Measurements from ENCODE around the gene IFI27L1.

IFI27L1 gene

GRCh38 chr14:94097091-94097490 is 16.0 kb downstream of the IFI27L1 start:
- no peak overlapping the region for H3K4me3 ChIP-seq (ENCODE audit: low read length, poor library complexity, severe bottlenecking)
- H3K9ac ChIP-seq (ENCODE audit: low read depth, low read length, poor library complexity, severe bottlenecking): no peak overlapping the region
- no peaks in the 10 kb centered on the region for H3K4me1 ChIP-seq (ENCODE audit: insufficient read depth, low read length, poor library complexity, severe bottlenecking)
- H2AFZ ChIP-seq (ENCODE audit: low read length): no peak overlapping the region
- H3F3A ChIP-seq (ENCODE audit: low read depth): no peaks in the 10 kb centered on the region
- H3K79me2 ChIP-seq (ENCODE audit: insufficient read depth, low read length): no peaks in the 10 kb centered on the region
- H3K9me3 ChIP-seq (ENCODE audit: insufficient read depth, low read depth, low read length): no peaks in the 10 kb centered on the region
- no peaks in the 10 kb centered on the region for H3K27me3 ChIP-seq (ENCODE audit: insufficient read depth, low read length, poor library complexity, severe bottlenecking)
- H3K36me3 ChIP-seq (ENCODE audit: insufficient read depth, low read length): no peaks in the 10 kb centered on the region
- H4K20me1 ChIP-seq (ENCODE audit: insufficient read depth, low read length, poor library complexity, severe bottlenecking): no peaks in the 10 kb centered on the region
- TF ChIP-seq, protein P1, sequence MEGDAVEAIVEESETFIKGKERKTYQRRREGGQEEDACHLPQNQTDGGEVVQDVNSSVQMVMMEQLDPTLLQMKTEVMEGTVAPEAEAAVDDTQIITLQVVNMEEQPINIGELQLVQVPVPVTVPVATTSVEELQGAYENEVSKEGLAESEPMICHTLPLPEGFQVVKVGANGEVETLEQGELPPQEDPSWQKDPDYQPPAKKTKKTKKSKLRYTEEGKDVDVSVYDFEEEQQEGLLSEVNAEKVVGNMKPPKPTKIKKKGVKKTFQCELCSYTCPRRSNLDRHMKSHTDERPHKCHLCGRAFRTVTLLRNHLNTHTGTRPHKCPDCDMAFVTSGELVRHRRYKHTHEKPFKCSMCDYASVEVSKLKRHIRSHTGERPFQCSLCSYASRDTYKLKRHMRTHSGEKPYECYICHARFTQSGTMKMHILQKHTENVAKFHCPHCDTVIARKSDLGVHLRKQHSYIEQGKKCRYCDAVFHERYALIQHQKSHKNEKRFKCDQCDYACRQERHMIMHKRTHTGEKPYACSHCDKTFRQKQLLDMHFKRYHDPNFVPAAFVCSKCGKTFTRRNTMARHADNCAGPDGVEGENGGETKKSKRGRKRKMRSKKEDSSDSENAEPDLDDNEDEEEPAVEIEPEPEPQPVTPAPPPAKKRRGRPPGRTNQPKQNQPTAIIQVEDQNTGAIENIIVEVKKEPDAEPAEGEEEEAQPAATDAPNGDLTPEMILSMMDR (conservative IDR thresholded peaks at IDR 0.05; ENCODE audit: low read length): no peak
- no peak for TF ChIP-seq EZH2phosphoT487 (IDR thresholded peaks at IDR 0.05; ENCODE audit: borderline replicate concordance)
- no peak overlapping the region for H3K4me2 ChIP-seq (ENCODE audit: low read depth, low read length, poor library complexity, severe bottlenecking)
- H3K9me2 ChIP-seq (replicated peaks; ENCODE audit: low read depth, low read length): no peaks in the 10 kb centered on the region

DNA sequence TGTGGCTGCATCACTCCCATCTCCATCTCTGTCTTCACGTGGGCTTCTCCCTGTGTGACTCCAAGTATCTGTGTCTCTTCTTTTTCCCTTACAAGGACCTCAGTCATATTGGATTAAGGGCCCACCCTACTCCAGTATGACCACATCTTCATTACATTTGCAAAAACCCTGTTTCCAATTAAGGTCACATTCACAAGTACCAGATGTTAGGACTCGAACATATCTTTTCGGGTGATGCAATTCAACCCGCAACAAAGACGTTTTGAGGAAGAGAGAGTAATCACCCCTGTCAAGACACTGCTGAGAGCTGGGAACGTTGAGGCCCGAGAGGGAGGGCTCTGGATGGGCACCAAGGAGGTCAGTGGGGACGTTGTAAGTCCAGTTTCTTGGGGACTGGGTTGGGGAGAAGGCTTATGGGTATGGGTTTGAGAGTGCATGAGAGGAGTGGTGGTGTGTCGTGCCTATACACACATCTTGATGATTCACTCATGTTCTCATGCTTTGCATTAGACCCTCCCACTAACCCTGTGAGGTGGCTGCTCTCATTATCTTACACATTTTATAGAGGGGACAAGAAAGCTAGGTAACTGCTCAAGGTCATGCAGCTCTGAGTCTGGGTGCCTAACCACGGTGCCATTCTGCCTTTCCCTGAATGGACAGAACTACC is 17.3 kb downstream of the IFI27L1 start:
- no peak for TF ChIP-seq EZH2phosphoT487 (IDR thresholded peaks at IDR 0.05; ENCODE audit: borderline replicate concordance)
- TF ChIP-seq, protein P1 (conservative IDR thresholded peaks at IDR 0.05; ENCODE audit: low read length): no peak
- no peaks in the 10 kb centered on the region for H3K4me1 ChIP-seq (ENCODE audit: insufficient read depth, low read length, poor library complexity, severe bottlenecking)
- no peak overlapping the region for H2AFZ ChIP-seq (ENCODE audit: low read length)
- H3K9me2 ChIP-seq (replicated peaks; ENCODE audit: low read depth, low read length): no peaks in the 10 kb centered on the region
- no peaks in the 10 kb centered on the region for H3F3A ChIP-seq (ENCODE audit: low read depth)
- H4K20me1 ChIP-seq (ENCODE audit: insufficient read depth, low read length, poor library complexity, severe bottlenecking): no peaks in the 10 kb centered on the region
- H3K9me3 ChIP-seq (ENCODE audit: insufficient read depth, low read depth, low read length): no peaks in the 10 kb centered on the region
- no peaks in the 10 kb centered on the region for H3K27me3 ChIP-seq (ENCODE audit: insufficient read depth, low read length, poor library complexity, severe bottlenecking)
- no peaks in the 10 kb centered on the region for H3K36me3 ChIP-seq (ENCODE audit: insufficient read depth, low read length)
- H3K9ac ChIP-seq (ENCODE audit: low read depth, low read length, poor library complexity, severe bottlenecking): no peak overlapping the region
- no peaks in the 10 kb centered on the region for H3K79me2 ChIP-seq (ENCODE audit: insufficient read depth, low read length)
- H3K4me2 ChIP-seq (ENCODE audit: low read depth, low read length, poor library complexity, severe bottlenecking): no peak overlapping the region
- no peak overlapping the region for H3K4me3 ChIP-seq (ENCODE audit: low read length, poor library complexity, severe bottlenecking)

DNA sequence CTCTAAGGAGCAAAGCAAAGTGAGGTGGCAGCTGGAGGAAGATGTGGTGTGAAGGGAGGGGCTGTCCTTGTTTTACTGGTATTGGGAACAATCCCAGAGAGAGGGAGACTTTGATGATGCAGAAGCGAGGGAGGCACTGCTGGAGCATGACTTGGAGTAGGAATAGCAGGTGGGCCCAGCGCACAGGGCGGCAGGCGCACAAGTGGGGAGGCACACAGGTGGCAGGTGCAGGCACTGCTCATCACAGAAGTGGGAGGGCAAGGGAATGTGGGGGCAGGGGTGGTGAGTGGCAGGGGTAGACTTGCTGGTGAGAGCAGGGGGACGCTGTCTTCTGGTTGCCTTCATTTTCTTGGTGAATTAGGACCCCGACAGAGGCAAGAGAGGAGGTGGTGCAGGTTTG is 17.9 kb downstream of the IFI27L1 start:
- Histone ChIP-seq H3K4me1 (ENCODE audit: insufficient read depth, low read length, poor library complexity, severe bottlenecking) (no peaks in the 10 kb centered on the region), H3K4me3 (ENCODE audit: low read length, poor library complexity, severe bottlenecking) (no peak overlapping the region), H3K79me2 (ENCODE audit: insufficient read depth, low read length) (no peaks in the 10 kb centered on the region), H3K9me2 (replicated peaks; ENCODE audit: low read depth, low read length) (no peaks in the 10 kb centered on the region), H3K36me3 (ENCODE audit: insufficient read depth, low read length) (no peaks in the 10 kb centered on the region), H3K9ac (ENCODE audit: low read depth, low read length, poor library complexity, severe bottlenecking) (no peak overlapping the region), H4K20me1 (ENCODE audit: insufficient read depth, low read length, poor library complexity, severe bottlenecking) (no peaks in the 10 kb centered on the region), H3K9me3 (ENCODE audit: insufficient read depth, low read depth, low read length) (no peaks in the 10 kb centered on the region), H3K4me2 (ENCODE audit: low read depth, low read length, poor library complexity, severe bottlenecking) (no peak overlapping the region), H2AFZ (ENCODE audit: low read length) (no peak overlapping the region), H3K27me3 (ENCODE audit: insufficient read depth, low read length, poor library complexity, severe bottlenecking) (no peaks in the 10 kb centered on the region), H3F3A (ENCODE audit: low read depth) (no peaks in the 10 kb centered on the region)
- TF ChIP-seq EZH2phosphoT487 (IDR thresholded peaks at IDR 0.05; ENCODE audit: borderline replicate concordance): no peak
- TF ChIP-seq, protein P1 (conservative IDR thresholded peaks at IDR 0.05; ENCODE audit: low read length): no peak

Data from Loucy (cell line).